ENCODE results near the gene DYNLT2B.

Gene DYNLT2B

DNA sequence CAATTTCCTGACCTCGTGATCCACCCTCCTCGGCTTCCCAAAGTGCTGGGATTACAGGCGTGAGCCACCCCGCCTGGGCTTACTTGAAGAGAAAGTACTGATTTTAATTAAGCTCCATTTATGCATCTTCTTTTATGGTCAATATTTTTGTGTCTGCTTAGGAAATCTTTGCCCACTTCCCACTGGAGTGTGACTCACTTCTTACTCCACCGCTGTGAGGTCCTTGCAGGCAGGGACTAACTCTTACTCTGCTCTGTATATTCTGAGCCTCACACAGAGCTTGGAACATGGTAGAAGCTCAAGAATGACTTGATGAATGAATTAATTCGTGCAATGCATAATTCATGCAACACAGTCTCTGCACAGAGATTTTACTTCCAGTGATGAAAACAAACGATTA is 23.1 kb upstream of the DYNLT2B start:
- DNase-seq (ENCODE audit: insufficient read length) = no peak
- TF ChIP-seq POLR2A (IDR thresholded peaks at IDR 0.05; ENCODE audit: low read depth, low read length) = no peak
- TF ChIP-seq POLR2AphosphoS5 (IDR thresholded peaks at IDR 0.05; ENCODE audit: low read depth, low read length) = no peak
- no peak for TF ChIP-seq TAF1 (IDR thresholded peaks at IDR 0.05; ENCODE audit: borderline replicate concordance, low read depth, low read length)
- no peak for FAIRE-seq

DNA sequence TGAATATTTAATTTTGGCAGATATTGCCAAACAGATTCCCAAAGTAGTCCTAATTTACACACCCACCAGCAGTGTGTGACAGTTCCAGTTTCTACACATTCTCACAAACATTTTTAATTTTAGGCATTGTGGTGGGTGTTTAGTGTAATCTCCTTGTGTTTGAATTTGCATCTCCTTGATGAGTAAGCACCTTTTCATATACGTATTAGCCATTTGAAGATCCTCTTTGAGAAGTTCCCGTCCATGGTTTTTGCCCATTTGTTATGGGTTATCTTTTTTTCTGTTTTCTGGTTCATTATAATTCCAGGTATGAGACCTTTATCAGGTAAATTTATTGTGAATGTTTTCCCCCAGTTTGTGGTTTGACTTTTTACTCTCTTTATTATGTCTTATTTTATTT is 22.4 kb upstream of the DYNLT2B start:
- DNase-seq (ENCODE audit: insufficient read length) = no peak
- no peak for TF ChIP-seq POLR2AphosphoS5 (IDR thresholded peaks at IDR 0.05; ENCODE audit: low read depth, low read length)
- TF ChIP-seq POLR2A (IDR thresholded peaks at IDR 0.05; ENCODE audit: low read depth, low read length) = no peak
- TF ChIP-seq TAF1 (IDR thresholded peaks at IDR 0.05; ENCODE audit: borderline replicate concordance, low read depth, low read length) = no peak
- FAIRE-seq = no peak

DNA sequence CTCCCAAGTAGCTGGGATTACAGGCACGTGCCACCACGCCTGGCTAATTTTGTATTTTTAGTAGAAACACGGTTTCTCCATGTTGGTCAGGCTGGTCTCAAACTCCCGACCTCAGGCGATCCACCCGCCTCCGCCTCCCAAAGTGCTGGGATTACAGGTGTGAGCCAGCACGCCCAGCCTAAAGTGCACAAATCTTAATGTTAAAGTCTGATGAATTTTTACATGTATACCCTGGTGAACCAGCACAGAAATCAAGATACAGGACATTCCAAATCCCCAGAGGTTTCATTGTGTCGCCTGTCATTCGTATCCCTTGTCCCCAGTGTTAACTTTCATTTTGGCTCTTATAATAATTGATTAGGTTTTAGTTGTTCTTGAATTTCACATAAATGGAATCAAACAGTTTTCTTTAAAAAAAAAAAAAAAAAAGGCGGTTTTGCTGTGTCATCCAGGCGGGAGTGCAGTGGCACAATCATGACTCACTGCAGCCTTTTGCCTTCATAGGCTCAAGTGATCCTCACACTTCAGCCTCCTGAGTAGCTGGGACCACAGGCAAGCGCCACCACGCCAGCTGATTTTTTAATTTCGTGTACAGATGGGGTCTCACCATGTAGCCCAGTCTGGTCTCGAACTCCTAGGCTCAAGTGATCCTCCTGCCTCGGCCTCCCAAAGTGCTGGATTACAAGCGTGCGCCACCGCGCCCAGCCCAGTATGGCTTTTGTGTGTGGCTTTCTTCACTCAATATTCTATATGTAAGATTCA is 21.6 kb upstream of the DYNLT2B start:
- DNase-seq (ENCODE audit: insufficient read length) (no peak), FAIRE-seq (no peak)
- TF ChIP-seq POLR2AphosphoS5 (IDR thresholded peaks at IDR 0.05; ENCODE audit: low read depth, low read length) (no peak), TAF1 (IDR thresholded peaks at IDR 0.05; ENCODE audit: borderline replicate concordance, low read depth, low read length) (no peak), POLR2A (IDR thresholded peaks at IDR 0.05; ENCODE audit: low read depth, low read length) (no peak)

DNA sequence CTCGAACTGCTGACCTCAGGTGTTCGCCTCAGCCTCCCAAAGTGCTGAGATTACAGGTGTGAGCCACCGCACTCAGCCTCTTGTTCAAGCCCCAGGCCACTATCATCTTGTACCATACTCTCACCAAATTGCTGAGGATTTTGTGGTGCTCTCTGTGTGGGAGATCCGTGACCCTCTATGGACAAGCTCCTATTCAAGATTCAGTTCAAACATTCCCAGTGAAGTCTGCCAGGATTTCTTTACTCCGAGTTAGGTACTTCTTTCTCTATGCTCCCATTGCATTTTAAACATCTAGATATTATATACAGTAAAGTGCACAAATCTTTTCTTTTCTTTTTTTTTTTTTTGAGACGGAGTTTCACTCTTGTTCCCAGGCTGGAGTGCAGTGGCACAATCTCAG is 21.0 kb upstream of the DYNLT2B start:
- FAIRE-seq = no peak
- TF ChIP-seq POLR2AphosphoS5 (IDR thresholded peaks at IDR 0.05; ENCODE audit: low read depth, low read length) (no peak), TAF1 (IDR thresholded peaks at IDR 0.05; ENCODE audit: borderline replicate concordance, low read depth, low read length) (no peak), POLR2A (IDR thresholded peaks at IDR 0.05; ENCODE audit: low read depth, low read length) (no peak)

DNA sequence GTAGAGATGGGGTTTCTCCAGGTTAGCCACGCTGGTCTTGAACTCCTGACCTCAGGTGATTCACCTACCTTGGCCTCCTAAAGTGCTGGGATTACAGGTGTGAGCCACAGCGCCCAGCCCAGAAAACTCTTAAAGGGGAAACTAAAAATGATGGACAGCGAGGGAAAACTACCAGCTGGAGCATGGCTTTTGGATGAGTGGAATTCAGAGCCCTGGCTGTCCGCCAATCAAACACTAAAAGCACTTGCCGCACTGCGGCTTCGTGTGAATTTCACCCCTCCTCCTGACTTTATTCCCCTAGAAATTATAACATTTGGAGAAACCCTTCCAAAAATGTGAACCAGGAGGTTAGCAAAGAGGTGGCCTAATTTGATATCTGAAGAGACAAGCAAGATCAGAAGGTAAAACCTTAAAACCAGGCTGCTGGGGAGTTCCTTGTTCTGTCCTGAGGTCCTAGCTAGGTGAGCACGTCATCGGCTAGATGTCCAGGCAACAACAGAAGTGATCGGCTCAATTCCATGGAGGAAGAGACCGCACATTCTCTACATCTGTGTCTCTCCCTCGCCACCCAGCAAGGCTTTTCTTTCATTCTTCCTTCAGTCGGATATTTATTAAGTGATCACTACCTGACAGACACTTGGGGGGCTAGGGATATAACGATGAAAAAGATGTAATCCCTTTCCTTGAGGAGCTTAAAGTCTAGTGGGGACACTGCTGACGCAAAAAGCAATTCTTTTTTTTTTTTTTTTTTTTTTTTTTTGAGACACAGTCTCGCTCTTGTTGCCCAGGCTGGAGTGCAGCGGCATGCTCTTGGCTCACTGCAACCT is 18.5 kb upstream of the DYNLT2B start:
- TF ChIP-seq TAF1 (IDR thresholded peaks at IDR 0.05; ENCODE audit: borderline replicate concordance, low read depth, low read length) (no peak), POLR2A (IDR thresholded peaks at IDR 0.05; ENCODE audit: low read depth, low read length) (no peak), POLR2AphosphoS5 (IDR thresholded peaks at IDR 0.05; ENCODE audit: low read depth, low read length) (no peak)
- DNase-seq (ENCODE audit: insufficient read length) = no peak
- FAIRE-seq = no peak

More for the DNA sequence above, 21.0 kb upstream of the DYNLT2B start:
- no peak for DNase-seq (ENCODE audit: insufficient read length)

DNA sequence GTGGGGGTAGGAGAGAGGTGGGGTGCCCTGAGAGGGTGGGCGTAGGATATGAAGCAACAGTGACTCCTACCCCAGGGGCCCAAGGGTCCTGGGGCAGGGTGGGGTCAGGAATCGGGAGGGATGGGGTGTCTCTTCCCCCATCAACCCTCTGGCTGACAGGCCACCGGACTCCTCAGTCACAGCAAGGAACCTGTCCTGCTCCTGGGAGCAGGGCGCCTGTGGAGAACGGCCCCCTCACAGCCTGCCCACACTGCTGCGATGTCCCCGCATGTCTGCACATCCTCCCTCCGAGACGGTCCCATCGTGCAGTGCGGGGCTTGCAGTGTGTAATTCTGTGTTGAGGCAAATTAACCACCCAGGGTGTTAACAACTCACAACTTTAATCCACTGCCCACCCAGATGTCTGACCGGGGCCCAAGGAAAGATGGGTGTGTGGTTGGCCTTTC is 17.5 kb upstream of the DYNLT2B start:
- no peak for FAIRE-seq

DNA sequence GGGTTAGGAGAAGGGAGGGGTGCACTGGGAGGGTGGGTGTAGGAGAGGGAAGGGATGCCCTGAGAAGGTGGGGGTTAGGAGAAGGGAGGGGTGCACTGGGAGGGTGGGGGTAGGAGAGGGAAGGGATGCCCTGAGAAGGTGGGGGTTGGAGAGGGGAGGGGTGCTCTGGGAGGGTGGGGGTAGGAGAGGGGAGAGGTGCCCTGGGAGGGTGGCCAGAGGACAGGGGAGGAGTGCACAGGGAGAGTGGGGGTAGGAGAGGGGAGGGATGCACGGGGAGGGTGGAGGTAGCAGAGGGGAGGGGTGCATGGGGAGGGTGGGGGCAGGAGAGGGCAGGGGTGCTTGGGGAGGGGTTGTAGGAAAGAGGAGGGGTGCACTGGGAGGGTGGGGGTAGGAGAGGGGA is 16.9 kb upstream of the DYNLT2B start:
- TF ChIP-seq TAF1 (IDR thresholded peaks at IDR 0.05; ENCODE audit: borderline replicate concordance, low read depth, low read length) = no peak
- FAIRE-seq = no peak
- DNase-seq (ENCODE audit: insufficient read length) = no peak

More for the DNA sequence above, 17.5 kb upstream of the DYNLT2B start:
- no peak for TF ChIP-seq TAF1 (IDR thresholded peaks at IDR 0.05; ENCODE audit: borderline replicate concordance, low read depth, low read length)
- TF ChIP-seq POLR2AphosphoS5 (IDR thresholded peaks at IDR 0.05; ENCODE audit: low read depth, low read length) = no peak
- no peak for DNase-seq (ENCODE audit: insufficient read length)

DNA sequence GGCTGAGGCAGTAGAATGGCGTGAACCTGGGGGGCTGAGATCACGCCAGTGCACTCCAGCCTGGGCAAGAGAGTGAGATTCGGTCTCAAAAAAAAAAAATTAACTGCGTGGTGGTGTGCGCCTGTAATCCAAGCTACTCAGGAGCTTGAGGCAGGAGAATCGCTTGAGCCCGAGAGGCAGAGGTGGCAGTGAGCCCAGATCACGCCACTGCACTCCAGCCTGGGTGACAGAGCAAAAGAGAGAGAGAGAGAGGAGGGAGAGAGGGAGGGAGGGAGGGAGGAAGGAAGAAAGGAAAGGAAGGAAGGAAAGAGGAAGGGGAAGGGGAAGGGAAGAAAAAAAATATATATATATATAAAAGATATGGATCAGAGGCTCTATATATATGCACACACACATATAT is 14.1 kb upstream of the DYNLT2B start:
- no peak for DNase-seq (ENCODE audit: insufficient read length)

DNA sequence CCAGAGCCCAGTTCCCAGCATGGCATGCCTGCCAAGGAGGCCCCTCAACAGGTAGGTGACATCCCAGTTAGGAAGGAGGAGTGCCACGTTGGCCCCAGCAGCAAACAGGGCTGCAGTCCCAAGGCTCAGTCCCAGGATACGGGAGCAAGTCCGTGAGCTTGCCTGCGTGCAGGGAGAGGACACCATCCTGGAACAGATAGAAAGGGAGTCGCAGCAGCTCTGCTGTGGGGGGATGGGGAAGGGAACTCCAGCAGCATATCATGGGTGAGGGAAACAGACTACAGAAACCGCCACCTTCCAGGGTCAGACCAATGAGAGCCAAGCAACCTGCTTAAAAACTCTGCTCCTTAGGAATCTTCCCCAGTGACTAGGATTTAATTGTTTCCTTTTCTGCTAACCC is 9.4 kb upstream of the DYNLT2B start:
- TF ChIP-seq TAF1 (IDR thresholded peaks at IDR 0.05; ENCODE audit: borderline replicate concordance, low read depth, low read length) (no peak), POLR2A (IDR thresholded peaks at IDR 0.05; ENCODE audit: low read depth, low read length) (no peak), POLR2AphosphoS5 (IDR thresholded peaks at IDR 0.05; ENCODE audit: low read depth, low read length) (no peak)
- no peak for FAIRE-seq
- DNase-seq (ENCODE audit: insufficient read length) = no peak

More for the DNA sequence above, 14.1 kb upstream of the DYNLT2B start:
- TF ChIP-seq POLR2AphosphoS5 (IDR thresholded peaks at IDR 0.05; ENCODE audit: low read depth, low read length) = no peak
- no peak for TF ChIP-seq TAF1 (IDR thresholded peaks at IDR 0.05; ENCODE audit: borderline replicate concordance, low read depth, low read length)
- TF ChIP-seq POLR2A (IDR thresholded peaks at IDR 0.05; ENCODE audit: low read depth, low read length) = no peak
- no peak for FAIRE-seq

DNA sequence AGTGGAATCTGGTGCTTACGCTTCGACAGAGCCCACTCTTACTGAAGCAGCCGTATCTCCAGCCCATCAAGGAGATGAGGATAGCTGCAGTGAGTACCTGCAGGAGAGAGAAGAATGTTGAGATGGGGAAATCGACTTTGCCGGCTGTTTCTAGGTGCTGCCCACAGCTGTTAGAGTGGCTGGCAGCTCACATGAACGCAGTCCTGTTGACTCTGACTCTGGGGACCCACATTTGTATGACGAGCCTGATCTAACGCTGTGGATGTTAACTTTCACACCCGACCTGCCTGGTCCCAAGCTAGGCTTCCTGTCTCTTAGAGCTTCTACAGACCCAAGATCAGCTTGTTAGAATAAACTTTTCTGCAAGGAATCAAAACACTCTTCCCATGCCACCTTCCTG is 8.9 kb upstream of the DYNLT2B start:
- TF ChIP-seq TAF1 (IDR thresholded peaks at IDR 0.05; ENCODE audit: borderline replicate concordance, low read depth, low read length) (no peak), POLR2A (IDR thresholded peaks at IDR 0.05; ENCODE audit: low read depth, low read length) (no peak), POLR2AphosphoS5 (IDR thresholded peaks at IDR 0.05; ENCODE audit: low read depth, low read length) (no peak)
- DNase-seq (ENCODE audit: insufficient read length) (no peak), FAIRE-seq (no peak)

DNA sequence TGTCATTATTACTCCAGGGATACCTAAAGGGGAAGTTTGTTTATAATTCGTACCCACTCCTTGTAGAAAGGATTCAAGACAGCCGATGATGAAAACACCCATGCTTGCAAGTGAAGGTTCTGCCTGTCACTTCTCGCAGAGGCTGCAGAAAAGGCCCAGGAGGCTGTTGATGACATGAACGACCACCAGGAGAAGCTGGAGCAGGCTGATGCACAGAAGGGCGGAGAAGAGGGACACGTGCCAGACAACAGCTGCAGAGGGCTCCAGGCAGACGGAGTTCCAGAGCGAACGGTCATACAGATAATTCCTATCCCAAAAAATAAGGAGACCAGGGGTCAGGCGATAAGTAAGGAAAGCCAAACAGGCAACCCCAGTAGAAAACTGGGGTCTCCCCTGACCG is 5.7 kb upstream of the DYNLT2B start:
- FAIRE-seq (no peak), DNase-seq (ENCODE audit: insufficient read length) (no peak)
- TF ChIP-seq TAF1 (IDR thresholded peaks at IDR 0.05; ENCODE audit: borderline replicate concordance, low read depth, low read length) (no peak), POLR2AphosphoS5 (IDR thresholded peaks at IDR 0.05; ENCODE audit: low read depth, low read length) (no peak), POLR2A (IDR thresholded peaks at IDR 0.05; ENCODE audit: low read depth, low read length) (no peak)

DNA sequence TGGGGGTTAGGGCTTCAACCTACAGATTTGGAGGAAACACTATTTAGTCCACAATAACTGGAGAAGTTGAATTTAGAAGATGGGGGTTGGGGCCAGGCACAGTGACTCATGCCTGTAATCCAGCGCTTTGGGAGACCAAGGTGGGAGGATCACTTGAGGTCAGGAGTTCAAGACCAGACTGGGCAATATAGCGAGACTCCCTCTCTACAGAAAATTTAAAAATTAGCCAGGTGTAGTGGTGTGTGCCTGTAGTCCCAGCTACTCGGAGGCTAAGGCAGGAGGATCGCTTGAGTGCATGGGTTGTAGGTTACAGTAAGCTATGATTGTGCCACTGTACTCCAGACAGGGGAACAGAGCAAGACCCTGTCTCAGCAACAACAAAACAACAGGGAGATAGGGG is 5.0 kb upstream of the DYNLT2B start:
- DNase-seq (ENCODE audit: insufficient read length) (no peak), FAIRE-seq (no peak)
- TF ChIP-seq TAF1 (IDR thresholded peaks at IDR 0.05; ENCODE audit: borderline replicate concordance, low read depth, low read length) (no peak), POLR2A (IDR thresholded peaks at IDR 0.05; ENCODE audit: low read depth, low read length) (no peak), POLR2AphosphoS5 (IDR thresholded peaks at IDR 0.05; ENCODE audit: low read depth, low read length) (no peak)

Data from GM12892 (cell line).